Activated gamma-delta T cell treated with Interleukin-2 at 50 U/mL for 16 hours (primary cell): ENCODE data around the gene DCAF15.

Source experiments
- DNase-seq: peaks from one replicate; pipeline ENCODE4 v3.0.0-alpha.2; 2020

The DCAF15 gene

DNA sequence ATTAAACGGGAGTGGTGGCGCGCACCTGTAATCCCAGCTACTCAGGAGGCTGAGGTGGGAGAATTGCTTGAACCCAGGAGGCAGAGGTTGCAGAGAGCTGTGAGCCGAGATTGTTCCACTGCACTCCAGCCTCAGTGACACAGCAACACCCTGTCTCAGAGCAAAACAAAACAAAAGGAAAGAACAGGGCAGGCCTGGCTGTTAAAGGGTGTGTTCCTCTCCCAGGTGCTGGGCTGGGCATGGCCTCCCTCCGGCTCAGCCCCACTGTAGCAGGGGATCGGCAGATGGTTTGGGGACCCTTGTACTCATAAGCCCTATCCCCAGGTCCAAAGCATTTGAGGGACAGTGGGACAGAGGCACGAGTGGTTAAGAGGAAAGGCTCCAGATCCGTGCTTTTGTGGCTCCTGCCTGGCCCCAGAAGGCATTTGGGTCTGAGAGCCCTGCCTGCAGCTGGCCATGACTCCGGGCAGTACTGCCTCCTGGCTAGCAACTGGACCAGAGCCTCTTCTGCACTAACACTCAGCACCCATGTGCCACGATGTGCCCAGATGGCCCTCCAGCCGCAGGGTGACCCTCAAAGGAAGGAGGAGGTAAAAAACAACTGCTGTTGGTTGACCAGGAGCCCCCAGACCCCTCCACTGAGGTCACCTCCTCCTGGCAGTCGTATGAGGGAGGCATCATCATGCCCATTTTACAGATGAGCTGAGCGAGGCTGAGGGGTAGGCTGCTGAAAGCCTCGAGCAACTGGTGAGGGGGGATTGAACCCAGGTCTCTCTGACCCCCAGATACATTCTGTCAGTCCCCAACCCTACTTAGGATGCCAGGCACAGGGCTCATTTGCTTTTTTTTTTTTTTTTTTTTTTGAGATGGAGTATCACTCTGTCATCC, 43.8 kb downstream of the DCAF15 start:
- DNase-seq, result no peak

DNA sequence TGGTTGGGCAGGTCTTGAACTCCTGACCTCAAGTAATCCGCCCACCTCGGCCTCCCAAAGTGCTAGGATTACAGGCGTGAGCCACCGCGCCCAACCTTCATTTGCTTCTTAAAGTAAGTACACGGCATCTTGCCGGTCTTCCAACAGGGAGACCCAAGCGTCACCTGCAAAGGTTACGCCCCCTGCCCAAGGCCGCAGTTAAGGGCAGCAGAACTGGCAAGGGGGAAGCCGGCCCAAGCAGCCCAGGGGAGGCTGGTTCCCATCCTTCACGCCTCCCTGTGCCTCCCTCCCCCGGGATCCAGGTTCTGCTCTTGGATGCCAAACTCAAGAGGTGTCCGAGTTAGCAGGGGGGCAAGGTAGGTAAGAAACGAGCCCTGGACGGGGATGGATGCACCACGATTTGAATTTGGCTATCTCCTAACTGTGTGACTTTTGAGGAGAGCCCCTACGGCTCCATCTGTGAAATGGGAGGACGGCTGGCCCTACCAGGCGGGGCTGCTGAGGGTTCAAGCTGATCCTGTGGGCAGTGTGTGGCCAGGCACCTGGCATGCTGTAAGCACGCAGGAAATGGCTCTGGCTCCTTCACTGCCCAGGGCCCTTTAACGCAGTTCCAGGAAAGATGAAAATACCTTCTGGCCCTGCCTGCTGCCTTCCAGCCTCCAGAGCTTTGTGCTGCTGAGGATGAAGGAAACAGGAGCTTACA, 44.8 kb downstream of the DCAF15 start:
- DNase-seq, result no peak

DNA sequence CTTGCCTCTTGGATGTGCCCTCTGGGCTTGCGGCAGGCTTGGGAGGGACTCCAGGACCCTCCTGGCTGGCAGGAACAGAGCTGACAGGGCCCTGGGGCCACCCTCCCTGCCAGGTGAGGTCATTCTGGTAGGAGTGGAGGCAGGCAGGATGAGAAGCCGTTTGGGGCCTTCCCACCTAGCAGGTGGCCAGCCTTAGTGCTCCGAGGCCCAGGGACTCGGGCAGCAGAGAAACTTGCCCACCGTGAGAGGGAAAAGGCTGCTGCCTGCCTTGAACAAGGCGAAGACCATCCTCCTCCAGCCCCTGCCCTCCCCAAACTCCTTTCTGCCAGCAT, 45.3 kb downstream of the DCAF15 start:
- no peak for DNase-seq

DNA sequence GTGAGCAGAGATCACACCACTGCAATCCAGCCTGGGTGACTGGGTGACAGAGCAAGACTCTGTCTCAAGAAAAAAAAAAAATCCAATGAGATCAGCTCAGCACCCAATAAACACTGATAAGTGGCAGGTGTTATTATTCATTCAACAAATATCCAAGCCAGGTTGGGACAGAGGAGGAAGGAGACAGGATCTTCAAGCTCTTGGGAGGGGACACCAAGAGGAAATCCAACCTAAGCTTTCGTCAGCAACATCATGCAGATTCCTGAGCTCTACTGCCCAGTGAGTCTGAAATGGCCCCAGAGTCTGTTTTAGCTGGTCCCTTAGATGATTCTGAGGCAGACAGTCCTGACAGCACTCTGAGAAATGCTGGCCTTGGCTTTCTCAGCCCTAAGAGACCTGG, 46.1 kb downstream of the DCAF15 start:
- no peak for DNase-seq

DNA sequence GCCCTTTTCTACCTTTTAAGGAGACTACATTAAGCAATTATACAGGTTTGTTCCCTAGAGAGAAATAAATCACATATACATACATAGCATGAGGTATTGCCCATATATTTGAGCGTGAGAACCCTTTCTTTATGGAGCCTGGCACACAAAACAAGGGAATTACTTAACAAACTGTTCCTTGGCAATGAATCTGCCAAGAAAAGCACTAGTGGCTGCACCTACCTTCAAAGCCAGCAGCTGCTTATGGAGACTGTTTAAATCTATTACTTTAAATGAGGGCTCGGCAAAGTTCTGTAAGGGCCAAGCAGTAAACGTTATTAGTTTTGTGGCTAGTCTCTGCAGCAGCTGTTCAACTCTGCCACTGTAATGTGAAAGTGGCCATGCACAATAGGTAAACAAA, 46.8 kb downstream of the DCAF15 start:
- no peak for DNase-seq

DNA sequence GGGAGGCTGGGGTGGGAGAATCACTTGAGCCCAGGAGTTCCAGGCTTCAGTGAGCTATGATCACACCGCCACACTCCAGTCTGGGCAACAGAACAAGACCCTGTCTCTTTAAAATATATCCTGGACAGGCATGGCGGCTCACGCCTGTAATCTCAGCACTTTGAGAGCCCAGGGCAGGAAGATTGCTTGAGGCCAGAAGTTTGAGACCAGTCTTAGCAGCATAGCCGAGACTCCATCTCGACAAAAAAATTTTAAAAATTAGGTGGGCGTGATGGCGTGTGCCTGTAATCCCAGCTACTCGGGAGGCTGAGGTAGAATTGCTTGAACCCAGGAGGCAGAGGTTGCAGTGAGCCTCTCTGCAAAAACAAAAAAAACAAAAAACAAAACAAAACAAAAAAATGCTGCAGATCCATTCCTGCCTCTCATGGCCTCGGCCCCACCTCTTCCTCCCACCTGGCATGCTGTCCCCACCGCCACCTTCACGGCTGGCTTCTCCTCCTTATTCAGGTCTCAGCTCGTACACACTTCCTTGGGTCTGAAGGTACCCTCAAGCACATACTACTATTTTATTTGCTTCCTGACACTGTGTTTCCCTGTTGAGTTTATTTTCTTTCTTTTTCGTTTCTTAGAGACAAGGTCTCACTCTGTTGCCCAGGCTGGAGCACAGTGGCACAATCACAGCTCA, 48.5 kb downstream of the DCAF15 start:
- no peak for DNase-seq

DNA sequence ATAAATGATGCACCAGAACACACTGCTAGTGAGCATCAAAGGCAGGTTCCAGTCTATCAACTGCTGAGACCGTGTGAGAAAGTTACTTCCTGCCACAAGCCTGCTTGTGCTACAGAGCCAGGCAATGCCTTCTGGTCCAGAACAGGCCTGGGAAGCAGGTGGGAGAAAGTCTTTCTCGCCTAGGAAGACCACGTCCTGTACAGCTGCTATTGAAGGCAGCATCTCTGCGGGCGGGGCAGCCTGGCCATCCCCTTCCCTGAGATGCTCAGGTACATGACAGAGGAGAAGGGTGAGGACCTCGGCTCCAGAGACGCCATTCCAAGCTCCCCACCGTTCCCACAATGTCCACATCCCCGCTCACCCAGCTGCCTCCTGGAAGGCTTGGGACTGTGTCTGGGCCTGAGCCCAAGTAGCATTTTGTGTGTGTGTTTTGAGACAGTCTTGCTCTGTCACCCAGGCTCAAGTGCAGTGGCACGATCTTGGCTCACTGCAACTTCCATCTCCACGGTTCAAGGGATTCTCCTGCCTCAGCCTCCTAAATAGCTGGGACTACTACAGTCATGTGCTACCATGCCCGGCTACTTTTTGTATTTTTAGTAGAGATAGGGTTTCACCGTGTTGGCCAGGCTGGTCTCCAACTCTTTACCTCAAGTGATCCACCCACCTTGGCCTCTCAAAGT, 50.4 kb downstream of the DCAF15 start:
- peak; percentile 37 for DNase-seq

DNA sequence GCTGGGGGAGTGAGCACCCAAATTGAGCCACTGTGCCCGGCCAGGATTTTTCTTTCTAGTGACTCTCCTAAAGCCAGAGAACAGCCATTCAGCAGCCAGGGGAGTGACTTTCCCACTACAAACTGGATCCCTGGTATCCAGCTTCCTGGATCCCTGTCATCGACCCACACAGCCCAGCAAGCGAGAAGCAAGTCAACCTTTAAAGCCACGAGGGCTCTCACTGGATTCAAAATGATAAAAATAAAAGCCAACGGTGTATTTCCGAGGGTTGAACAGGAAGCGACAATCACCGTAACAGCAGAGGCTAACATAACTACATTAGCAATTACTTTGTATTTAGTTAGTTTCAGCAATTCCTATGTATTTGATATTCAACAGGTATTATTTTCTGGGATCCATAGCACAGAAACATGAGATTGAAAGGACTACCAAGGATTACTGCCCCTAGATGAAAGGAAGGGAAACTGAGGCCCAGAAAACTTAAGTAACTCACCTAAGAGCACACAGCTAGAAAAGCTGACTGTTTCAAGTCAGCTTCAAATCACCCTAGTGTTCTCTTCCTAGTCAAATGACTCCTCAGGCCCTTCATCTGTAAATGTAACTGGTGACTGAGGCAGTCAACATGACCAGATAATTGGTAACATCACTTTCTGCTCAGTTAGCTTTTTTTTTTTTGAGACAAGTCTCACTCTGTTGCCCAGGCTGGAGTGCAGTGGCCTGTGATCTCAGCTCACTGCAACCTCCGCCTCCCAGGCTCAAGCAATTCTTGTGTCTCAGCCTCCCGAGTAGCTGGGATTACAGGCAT, 51.1 kb downstream of the DCAF15 start:
- DNase-seq, result no peak

DNA sequence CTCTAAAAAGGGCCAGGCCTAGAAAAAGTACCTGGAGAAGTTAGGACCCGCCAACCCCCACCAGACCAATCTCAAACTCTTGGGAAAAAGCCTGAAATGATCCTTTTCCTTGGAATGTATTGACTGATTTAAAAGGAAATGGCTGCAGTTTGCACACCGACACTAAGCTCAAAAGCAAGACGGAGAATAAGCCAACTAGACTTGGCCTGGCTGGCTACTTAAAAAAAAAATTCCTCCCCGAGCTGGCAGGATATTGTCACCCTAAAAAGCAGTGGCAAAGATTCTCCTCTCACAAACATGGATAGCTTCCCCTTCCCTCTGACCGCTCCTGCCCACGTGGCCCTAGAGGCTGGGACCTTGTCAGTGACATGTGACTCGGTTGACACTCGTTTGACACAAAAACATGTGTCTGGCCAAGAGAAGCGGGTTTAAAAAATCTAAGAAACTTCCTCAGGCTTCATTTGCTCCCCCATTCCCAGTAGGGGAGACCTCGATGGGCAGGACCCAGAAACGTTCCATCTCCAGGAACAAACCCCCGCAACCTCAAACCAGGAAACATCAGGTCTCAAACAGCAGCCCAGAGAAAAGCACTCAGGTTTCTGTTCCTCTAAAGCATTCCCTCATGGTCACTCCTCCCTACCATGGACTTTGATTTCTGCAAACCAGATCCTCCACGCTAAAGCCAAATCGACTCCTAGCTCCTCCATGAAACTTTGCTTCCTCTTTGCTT, 52.5 kb downstream of the DCAF15 start:
- DNase-seq, result no peak

DNA sequence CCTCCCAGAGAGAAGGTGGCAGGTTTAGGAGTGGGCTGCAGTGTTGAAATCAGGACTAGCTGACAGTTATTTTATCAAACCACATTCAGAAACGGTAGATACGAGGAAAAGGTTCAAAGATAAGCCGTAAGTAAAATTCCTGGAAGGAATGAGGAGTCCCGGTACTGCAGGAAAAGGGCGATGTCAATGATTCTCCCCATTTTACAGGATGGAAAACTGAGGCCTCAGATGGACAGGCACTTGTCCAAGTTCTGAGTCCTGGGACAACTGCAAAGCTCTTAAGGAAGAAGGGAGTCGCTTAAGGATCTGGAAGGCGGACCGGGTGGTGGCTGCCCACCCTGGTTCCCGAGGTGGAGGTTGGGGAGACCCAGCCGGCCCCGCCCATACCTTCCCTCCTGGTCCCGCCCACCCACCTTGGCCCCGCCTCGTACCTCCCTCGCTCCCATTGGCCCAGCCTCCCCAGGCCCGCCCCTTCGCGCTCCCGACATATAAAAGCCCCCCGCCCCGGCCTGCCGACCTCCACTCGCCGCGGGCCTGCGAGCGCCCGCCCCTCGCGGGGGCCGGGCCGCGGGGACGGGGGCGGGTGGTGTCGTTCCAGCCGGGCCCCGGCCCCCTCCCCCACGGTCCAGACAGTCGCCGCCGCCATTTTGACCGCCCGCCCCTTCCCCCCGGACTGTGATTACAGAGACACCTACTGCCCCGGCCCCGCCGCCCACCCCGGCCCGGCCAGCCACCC, 53.2 kb downstream of the DCAF15 start:
- DNase-seq, result peak; percentile 90

DNA sequence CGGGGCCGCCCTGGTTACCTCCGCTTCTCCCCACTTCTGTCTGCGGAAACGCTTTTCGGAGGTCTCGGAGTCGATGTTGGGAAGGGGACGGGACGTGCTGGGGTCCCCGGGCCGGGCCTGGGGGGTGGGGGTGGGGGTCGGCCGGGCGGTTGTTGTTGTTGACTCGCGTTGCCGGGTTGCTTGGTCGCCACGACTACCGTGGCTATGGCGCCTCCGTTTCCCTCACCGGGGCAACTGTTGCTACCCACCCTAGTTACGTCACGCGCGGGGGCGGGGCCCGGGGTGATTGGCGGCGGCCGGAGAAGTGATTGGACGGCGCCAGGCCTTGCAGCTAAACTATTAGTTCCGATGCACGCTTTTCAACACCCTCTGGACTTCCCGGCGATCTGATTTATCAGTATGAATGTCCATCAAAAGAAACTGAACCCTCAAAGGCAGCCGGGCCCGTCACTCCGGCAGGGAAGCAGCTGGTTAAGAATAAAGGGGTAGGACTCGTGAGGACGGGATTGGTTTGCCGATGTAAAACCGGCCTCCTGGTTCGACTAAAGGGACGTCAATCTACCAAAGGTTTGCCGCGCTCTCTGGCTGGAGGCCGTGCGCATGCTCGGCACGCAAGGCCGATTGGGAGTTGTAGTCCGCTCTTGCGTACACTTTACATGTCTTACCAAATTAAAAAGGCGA, 53.9 kb downstream of the DCAF15 start, which contains the start of gene RFX1:
Gene RFX1 (minus strand): TSS at position 236 of the 681 bp plus-strand sequence. CDS start 12,477 bp downstream, outside the sequence.
- DNase-seq, result peak; percentile 100

DNA sequence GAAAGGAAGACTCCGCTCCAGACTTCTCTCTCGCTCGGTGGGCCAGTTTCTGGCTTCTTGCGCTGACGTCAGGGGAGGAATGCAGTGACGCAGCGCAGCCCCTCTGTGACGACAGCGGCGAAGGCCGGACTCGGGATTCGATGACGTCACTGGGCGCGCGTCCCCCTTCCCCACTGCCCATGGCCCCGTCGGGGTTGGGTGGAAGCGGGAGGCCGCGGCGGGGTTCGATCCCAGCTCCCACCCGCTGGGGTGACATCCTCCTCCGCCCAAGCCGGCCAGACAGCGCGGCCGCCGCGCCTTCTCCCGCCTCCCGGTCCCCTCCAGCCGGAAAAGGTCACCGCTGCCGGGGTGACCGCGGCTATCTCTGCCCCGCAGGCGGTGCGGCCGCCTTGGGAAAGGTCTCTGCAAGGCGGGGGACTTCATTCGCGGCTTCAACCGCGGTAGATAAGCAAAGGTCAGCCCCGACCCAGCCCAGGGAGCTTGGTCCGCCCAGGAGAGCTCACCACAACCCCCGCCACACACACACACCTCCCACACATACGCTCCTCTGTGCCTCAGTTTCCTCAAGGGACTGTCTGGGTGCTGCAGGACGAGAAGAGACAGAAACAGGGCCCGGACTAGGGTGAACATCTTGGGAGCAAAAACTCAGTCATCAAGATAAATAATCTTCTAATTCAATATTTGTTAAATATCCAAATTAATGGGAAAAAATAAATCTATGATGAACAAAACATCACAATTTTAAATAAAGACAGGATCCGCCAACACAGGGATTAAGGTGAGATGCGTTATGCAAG, 54.7 kb downstream of the DCAF15 start:
- no peak for DNase-seq
